HFF-Myc (cell line): ENCODE measurements around the gene KRT2.

Experiments
- DNase-seq: peaks from one replicate; pipeline ENCODE4 v3.0.0-alpha.2; 2011; ENCODE audit warnings: low read depth; ENCODE audit errors: extremely low read depth
- H3K4me3 ChIP-seq: replicated peaks from 2 replicates; pipeline ENCODE4 v1.5.1; 2011; ENCODE audit warnings: low read depth, mild to moderate bottlenecking, control low read depth, low read length
- TF ChIP-seq, protein P1 (sequence below): IDR thresholded peaks from 2 replicates; pipeline ENCODE4 v1.5.1; 2012; ENCODE audit warnings: mild to moderate bottlenecking, low read depth, low read length, control low read depth; ENCODE audit errors: missing control alignments

Gene KRT2

DNA sequence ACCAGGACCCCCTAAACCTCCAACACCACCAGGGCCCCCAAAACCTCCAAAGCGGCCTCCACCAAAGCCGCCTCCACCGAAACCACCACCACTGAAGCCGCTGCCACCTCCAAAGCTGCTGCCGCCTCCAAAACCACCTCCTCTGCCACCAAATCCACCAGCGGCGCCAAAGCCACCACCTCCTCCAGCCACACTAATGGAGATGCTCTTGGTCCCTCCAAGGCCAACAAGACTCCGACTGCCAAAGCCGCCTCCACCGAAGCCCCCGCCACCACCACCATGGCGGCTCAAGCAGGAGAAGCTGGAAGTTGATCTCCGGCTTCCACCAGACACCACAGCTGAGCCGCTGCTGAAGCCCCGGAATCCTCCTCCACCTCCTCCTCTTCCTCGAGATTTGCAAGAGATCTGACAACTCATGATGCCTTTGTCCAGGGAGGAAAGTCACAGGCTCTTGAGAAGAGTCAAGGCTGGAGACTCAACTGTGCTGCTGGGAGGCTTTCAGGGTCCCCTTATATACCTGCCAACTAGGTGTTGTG lies at the start of gene KRT2:
Gene KRT2, minus strand, starts transcription at position 486 of the 536 bp plus-strand sequence. Its CDS starts 69 bp downstream, at position 417.
- no peak within 1 kb of the TSS for H3K4me3 ChIP-seq
- TF ChIP-seq, protein P1, sequence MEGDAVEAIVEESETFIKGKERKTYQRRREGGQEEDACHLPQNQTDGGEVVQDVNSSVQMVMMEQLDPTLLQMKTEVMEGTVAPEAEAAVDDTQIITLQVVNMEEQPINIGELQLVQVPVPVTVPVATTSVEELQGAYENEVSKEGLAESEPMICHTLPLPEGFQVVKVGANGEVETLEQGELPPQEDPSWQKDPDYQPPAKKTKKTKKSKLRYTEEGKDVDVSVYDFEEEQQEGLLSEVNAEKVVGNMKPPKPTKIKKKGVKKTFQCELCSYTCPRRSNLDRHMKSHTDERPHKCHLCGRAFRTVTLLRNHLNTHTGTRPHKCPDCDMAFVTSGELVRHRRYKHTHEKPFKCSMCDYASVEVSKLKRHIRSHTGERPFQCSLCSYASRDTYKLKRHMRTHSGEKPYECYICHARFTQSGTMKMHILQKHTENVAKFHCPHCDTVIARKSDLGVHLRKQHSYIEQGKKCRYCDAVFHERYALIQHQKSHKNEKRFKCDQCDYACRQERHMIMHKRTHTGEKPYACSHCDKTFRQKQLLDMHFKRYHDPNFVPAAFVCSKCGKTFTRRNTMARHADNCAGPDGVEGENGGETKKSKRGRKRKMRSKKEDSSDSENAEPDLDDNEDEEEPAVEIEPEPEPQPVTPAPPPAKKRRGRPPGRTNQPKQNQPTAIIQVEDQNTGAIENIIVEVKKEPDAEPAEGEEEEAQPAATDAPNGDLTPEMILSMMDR, result no peak
- DNase-seq, result no peak

DNA sequence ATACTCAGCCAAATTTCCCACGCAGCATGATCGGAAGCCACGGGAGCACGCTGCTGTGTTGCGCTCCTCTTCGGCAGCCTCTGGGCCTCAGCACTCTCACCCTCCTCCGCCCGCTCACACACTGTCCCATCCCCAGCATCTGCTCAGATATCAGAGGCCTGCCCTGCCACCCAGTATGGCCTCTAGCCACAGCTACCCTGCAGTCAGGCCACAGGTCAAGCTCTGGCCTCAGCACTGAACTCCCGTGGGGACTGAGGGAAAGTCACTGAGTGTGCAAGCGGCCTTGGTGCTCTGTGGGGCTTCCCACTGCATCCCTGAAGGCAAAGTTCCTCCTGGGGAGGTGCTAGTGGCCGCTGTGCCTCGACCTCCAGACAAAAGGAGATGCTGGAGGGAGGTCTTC lies 49.3 kb upstream of the KRT2 start:
- no peak for DNase-seq
- TF ChIP-seq, protein P1, result no peak

DNA sequence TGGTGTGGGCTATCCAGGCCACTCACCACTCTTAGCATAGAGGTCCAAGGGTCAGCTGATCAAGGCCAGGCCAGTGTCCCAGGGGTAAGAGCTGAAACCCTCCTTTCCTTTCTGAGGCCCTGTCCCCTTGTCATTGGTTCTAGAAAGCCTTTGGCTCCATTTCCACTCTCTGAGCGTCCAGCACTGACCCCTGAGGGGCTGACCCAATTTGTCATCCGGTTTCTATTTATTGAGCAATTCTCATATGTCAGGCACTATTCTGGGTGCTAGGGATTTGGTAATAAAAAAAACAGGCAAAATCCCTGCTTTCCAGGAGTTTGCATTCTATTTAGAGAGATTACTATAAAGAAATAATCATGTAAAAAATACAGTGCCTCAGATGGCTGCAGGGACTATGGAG lies 47.9 kb upstream of the KRT2 start:
- TF ChIP-seq, protein P1, result no peak
- no peak overlapping the region for H3K4me3 ChIP-seq
- DNase-seq, result no peak

More for the DNA sequence above, 49.3 kb upstream of the KRT2 start:
- H3K4me3 ChIP-seq, result no peak overlapping the region

GRCh38 chr12:52699373-52699772 lies 47.4 kb upstream of the KRT2 start:
- TF ChIP-seq, protein P1, result no peak
- DNase-seq, result no peak
- no peak overlapping the region for H3K4me3 ChIP-seq

GRCh38 chr12:52698651-52699340 lies 46.8 kb upstream of the KRT2 start:
- H3K4me3 ChIP-seq, result no peak overlapping the region
- no peak for DNase-seq
- TF ChIP-seq, protein P1, result no peak

- TF ChIP-seq, protein P1, result no peak
- no peak overlapping the region for H3K4me3 ChIP-seq
- DNase-seq, result no peak
These were observed 45.1 kb upstream of the KRT2 start for GRCh38 chr12:52697058-52697582.
